Mesothelial cell of epicardium (in vitro differentiated cells): ENCODE results near the gene STXBP6. TPM values are rescaled to one million over a fixed set of nuclear protein-coding genes. Genes with fewer than 3 reads are reported as not detected.

Source experiments
- DNase-seq, 2 experiments: peaks; one replicate each; pipeline ENCODE4 v3.0.0; 2021; ENCODE audit warnings: low spot score in 2 of 2; ENCODE audit not compliant: unreplicated experiment in 2 of 2
- H3K27ac Mint-ChIP-seq: 2 replicates; pipeline ENCODE4 v1.8.0; 2021; ENCODE audit warnings: mixed read lengths
- H3K27me3 Mint-ChIP-seq: 2 replicates; pipeline ENCODE4 v1.8.0; 2021; ENCODE audit warnings: low read depth, mixed read lengths
- H3K36me3 Mint-ChIP-seq: 2 replicates; pipeline ENCODE4 v1.8.0; 2021; ENCODE audit warnings: mixed read lengths
- H3K4me1 Mint-ChIP-seq: 2 replicates; pipeline ENCODE4 v1.8.0; 2021; ENCODE audit warnings: mixed read lengths
- H3K4me3 Mint-ChIP-seq: 2 replicates; pipeline ENCODE4 v1.8.0; 2021; ENCODE audit warnings: mild to moderate bottlenecking, moderate library complexity, mixed read lengths
- H3K9me3 Mint-ChIP-seq: 2 replicates; pipeline ENCODE4 v1.8.0; 2021; ENCODE audit warnings: mixed read lengths
- CTCF ChIP-seq: fragments of 200-600 bp; sonication (generic); IDR thresholded peaks from one replicate; pipeline ENCODE4 v1.5.0; 2021; ENCODE audit warnings: antibody characterized with exemption; ENCODE audit not compliant: unreplicated experiment
- total RNA-seq: library from RNA; stranded (reverse); gene quantifications from 3 replicates; pipeline ENCODE4 v1.2.1, GENCODE V29; 2021

The STXBP6 gene
- total RNA-seq, result 14.5 to 19.2 TPM (median 16.6 TPM) in 3 replicates

- Mint-ChIP-seq H3K9me3 (no peaks in the 10 kb centered on the region), H3K27ac (peak within 1 kb of the TSS; percentile 93), H3K4me1 (peaks cover 28% of the 10 kb centered on the region), H3K36me3 (no peaks in the 10 kb centered on the region), H3K4me3 (peak within 1 kb of the TSS; percentile 93), H3K27me3 (peaks cover 31% of the 10 kb centered on the region)
- peak; percentile 69 to 85 for DNase-seq
- TF ChIP-seq CTCF, result no peak
Measured at GRCh38 chr14:25049568-25050268, at the start of gene STXBP6. STXBP6 (minus strand) TSS chr14:25050147; CDS start chr14:24974818, 75,329 bp downstream.

GRCh38 chr14:25097120-25097519 lies 47.2 kb upstream of the STXBP6 start:
- DNase-seq, result no peak
- H3K27me3 Mint-ChIP-seq, result no peaks in the 10 kb centered on the region
- H3K36me3 Mint-ChIP-seq, result no peaks in the 10 kb centered on the region
- no peak overlapping the region for H3K4me3 Mint-ChIP-seq
- H3K27ac Mint-ChIP-seq, result peak overlapping the region; percentile 65
- TF ChIP-seq CTCF, result no peak
- H3K4me1 Mint-ChIP-seq, result peaks cover 56% of the 10 kb centered on the region
- no peaks in the 10 kb centered on the region for H3K9me3 Mint-ChIP-seq

- H3K27ac Mint-ChIP-seq, result peak overlapping the region; percentile 97
Measured at GRCh38 chr14:25095736-25096437, 45.9 kb upstream of the STXBP6 start.

GRCh38 chr14:25094171-25094907 lies 44.4 kb upstream of the STXBP6 start:
- DNase-seq, result no peak
- Mint-ChIP-seq H3K36me3 (no peaks in the 10 kb centered on the region), H3K4me1 (peaks cover 77% of the 10 kb centered on the region), H3K27ac (peak overlapping the region; percentile 65), H3K9me3 (no peaks in the 10 kb centered on the region), H3K4me3 (no peak overlapping the region), H3K27me3 (no peaks in the 10 kb centered on the region)
- no peak for TF ChIP-seq CTCF

More at GRCh38 chr14:25095736-25096437, 45.9 kb upstream of the STXBP6 start:
- no peaks in the 10 kb centered on the region for H3K36me3 Mint-ChIP-seq
- no peaks in the 10 kb centered on the region for H3K27me3 Mint-ChIP-seq
- peaks cover 64% of the 10 kb centered on the region for H3K4me1 Mint-ChIP-seq
- no peak for DNase-seq
- peak overlapping the region; percentile 12 for H3K4me3 Mint-ChIP-seq
- H3K9me3 Mint-ChIP-seq, result no peaks in the 10 kb centered on the region
- no peak for TF ChIP-seq CTCF

GRCh38 chr14:25092258-25092740 lies 42.4 kb upstream of the STXBP6 start:
- DNase-seq, result no peak
- Mint-ChIP-seq H3K9me3 (no peaks in the 10 kb centered on the region), H3K36me3 (no peaks in the 10 kb centered on the region), H3K4me1 (peaks cover 81% of the 10 kb centered on the region), H3K27ac (peak overlapping the region; percentile 94), H3K4me3 (no peak overlapping the region), H3K27me3 (no peaks in the 10 kb centered on the region)
- no peak for TF ChIP-seq CTCF
